HG02642 (cell line): ENCODE data around the gene RALGPS1.

Experiments used
- ATAC-seq: cut with Tn5 transposase; IDR thresholded peaks from one replicate; pipeline ENCODE4 v1.9.1; 2021; ENCODE audit warnings: mild to moderate bottlenecking; ENCODE audit not compliant: unreplicated experiment, poor library complexity

Gene RALGPS1

GRCh38 chr9:126984969-126985368 is 70.4 kb downstream of the RALGPS1 start:
- no peak for ATAC-seq

DNA sequence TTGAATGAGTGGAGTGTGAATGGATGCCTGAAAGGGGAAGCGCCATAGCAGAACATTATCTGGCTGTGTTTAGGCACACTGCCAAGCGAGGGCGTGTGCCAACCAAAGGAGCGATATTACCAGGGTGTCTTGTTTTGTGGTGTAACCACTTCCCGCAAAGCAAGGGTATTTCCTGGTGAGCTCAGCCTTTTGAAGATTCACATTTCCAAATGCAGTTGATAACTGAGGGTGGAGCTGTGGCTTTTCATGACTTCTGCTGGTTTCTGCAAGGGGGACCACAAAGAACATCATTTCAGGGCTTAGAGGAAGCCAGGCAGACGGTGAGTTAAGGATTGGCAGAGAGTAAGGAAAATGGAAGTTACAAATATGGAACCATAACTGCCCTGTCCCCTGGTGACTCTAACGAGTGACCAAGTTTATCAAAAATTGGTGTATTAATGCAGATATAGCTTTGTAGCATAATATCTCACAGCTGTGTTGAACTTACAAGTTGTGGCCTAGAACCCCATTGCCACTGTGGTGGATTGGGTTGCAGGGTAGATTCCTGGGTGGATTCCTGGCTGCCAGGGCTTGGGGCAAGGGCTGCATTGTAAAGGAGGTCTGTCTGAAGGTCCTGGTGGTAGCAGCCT is 71.4 kb downstream of the RALGPS1 start:
- peak; percentile 52 for ATAC-seq

GRCh38 chr9:126986506-126986951 is 71.9 kb downstream of the RALGPS1 start:
- ATAC-seq: no peak

DNA sequence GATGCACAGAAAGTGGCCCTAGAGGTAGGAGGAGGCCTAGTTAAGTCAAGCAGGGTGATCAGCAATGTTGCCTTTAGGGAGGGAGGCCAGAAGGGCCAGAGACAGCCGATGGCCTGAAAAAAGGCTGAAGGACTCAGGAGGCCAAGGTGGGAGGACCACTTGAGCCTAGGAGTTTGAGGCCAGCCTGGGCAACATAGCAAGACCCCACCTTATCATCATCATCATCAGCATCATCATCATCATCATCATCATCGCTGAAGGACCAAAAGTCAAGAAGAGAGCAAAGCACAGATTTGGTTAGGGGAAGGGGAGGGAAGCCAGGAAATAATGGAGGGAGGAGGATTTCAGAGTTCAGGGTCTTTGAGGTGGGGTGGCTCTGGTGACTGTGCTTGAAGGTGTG is 74.3 kb downstream of the RALGPS1 start:
- no peak for ATAC-seq

- ATAC-seq: no peak
Measured at GRCh38 chr9:126989847-126990842, 75.6 kb downstream of the RALGPS1 start.

GRCh38 chr9:126991183-126991582 is 76.6 kb downstream of the RALGPS1 start:
- ATAC-seq: no peak

DNA sequence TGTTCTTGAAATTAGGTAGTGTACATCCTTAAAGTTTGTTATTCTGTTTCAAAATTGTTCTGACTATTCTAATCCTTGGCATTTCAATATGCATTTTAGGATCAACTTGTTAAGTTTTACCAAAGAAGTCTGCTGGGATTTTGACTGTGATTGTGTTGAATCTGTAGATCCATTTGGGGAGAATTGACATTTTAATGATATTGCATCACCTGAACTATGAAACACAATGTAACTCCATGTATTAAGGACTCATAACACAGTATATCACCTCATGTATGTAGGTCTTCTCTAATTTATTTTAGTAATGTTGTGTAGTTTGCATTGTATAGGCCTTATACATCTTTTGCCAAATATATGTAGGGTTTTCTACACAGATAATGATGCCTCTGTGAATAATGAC is 77.8 kb downstream of the RALGPS1 start:
- no peak for ATAC-seq

GRCh38 chr9:126999315-127000068 is 84.9 kb downstream of the RALGPS1 start:
- ATAC-seq: no peak

DNA sequence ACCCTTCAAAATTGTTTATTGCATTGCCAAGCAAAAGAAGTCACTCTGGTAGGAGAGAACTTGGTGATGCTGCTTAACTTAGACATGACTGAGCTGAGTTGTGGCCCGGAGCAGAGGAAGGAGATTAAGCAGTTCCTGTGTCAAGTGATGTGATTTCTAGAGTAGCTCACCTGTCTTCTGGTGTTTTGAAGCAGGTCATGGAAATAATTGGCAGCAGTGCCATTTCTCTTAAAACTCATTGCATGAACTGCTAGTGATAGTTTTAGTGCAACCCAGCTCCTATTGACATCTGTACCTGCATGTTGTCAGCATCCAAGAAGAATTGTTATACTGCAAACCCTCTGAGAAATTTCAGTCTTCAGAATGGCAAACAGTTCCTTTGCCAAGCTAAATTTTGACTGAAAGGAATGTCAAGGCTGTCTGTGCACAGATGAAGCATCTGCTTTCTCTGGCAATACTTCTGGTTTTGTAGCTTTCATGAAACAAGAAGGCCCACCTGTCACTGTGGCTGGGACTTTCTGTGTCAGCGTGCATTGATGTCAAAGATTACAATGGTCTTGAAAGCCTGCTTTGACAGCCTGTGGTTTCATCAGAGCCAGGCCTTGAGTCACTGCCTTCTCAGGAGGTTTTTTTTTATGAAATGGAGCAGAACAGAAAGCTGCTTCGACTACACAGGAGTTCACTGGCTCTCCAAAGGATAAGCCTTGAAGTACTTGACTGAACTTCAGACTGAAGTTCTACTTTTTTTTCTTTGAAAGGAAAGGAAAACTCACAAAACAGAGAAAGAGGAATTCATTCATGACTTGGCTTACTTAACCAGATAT is 90.6 kb downstream of the RALGPS1 start:
- ATAC-seq: peak; percentile 90

DNA sequence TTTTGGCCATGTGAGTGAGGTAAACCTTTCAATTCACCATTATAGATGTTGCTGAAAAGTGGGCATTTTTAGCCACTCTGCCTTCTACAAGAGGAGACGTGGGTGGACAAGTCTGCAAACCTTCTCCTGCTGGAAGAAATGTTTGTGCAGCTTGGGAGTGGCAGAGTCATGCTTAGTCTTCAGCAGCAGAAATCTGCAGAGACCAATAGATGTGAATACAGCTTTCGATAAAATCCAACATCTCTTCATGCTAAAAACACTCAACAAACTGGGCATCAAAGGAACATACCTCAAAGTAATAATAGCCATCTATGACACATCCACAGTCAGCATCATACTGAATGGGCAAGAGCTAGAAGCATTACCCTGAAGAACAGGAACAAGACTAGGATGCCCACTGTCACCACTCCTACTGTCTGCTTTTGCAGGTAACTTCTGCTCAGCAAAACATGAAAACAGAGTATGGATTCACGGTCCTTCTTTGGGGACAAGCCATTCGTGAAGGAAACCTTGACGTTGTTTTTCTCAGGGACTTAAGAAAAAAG is 91.3 kb downstream of the RALGPS1 start:
- peak; percentile 19 for ATAC-seq

DNA sequence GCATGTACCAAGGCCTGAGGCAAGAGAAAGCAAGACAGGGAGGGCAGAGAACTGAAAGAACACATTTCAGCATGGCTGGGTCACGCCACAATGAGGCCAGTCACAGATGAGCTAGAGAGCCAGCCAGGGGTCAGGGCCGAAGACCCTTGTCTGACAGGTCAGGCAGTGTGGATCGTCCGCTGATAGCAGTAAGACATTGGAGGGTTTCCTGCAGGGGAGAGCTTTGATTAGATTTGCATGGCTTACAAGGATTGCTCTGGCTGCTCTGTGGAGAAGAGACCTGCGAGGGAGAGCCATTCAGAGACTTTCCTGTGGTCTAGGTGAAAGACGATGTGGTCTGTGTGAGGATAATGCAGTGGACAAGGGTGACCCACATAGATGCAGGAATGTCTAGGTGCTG is 93.1 kb downstream of the RALGPS1 start:
- no peak for ATAC-seq

DNA sequence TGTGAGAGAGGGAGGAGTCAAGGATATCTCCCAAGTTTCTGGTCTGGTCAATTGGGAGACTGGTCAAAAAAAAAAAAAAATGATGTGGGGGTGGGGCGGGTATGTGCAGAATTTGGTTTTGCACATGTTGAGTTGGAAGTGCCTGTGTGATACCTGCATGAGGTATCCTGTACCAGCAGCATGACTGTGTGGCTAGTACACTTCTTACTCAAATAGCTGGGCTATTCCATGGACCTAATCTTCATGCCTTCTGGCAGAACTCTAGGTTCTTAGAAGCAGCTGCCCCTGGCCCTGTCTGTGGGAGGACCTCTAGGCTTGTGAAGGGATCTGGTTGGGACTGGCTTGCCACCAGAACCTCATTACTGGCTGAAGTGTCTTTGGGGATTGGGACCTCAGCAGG is 93.5 kb downstream of the RALGPS1 start:
- ATAC-seq: no peak

DNA sequence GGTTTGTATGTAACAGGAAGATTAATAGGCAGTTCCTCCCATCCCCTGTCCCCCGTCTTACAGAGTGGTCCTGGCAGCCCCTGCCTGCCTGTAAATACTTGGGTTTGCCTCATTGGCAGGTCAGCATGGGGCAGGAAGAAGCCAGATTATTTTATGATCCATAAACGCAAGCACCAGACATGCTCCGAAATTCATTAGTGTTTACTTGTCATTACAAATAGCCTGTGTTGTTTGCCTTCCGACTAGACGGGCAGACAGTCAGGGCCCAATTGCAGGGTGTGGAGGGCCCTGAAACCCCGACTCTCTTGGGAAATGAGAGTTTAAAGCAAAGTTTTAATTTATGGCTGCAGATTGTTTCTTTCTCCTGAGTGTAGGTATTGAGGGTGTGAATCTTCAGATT is 97.2 kb downstream of the RALGPS1 start:
- no peak for ATAC-seq

DNA sequence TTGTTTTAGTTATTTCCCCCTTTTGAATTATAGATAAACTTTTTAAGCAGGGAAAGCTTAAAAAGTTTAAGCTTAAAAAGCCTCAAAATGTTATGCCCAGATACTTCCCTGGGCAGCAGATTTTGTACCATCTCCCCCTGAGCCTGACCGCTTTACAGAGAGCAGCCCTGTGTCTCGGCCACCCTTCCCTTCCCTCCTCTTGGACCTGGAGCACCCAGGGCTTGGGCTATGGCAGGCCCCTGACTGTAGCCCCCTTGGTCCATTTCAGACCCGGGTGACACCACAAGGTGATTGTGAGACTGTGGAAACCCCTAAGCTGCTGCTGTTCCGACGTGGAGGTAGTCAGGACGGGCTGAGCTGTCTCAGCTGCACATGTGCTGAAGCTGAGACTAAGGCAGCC is 97.7 kb downstream of the RALGPS1 start:
- no peak for ATAC-seq

DNA sequence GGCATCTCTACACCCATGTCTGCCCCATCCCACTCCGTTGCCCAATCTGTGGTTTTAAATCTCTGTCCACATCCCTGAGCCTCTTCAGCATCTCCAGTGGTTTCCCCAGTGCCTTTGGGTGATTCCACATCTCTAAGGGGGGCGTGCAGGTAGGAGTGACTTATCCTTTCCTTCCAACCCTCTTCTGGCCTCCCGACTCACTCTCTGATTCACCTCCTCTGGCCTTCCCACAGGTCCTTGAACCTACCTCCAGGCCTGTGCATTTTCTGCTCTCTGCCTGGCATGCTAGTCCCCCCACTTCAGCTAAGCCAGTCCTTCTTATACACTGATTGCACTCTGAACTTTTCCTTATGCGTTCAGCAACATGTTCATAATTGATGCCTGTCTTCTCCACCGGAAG is 99.0 kb downstream of the RALGPS1 start:
- ATAC-seq: no peak

DNA sequence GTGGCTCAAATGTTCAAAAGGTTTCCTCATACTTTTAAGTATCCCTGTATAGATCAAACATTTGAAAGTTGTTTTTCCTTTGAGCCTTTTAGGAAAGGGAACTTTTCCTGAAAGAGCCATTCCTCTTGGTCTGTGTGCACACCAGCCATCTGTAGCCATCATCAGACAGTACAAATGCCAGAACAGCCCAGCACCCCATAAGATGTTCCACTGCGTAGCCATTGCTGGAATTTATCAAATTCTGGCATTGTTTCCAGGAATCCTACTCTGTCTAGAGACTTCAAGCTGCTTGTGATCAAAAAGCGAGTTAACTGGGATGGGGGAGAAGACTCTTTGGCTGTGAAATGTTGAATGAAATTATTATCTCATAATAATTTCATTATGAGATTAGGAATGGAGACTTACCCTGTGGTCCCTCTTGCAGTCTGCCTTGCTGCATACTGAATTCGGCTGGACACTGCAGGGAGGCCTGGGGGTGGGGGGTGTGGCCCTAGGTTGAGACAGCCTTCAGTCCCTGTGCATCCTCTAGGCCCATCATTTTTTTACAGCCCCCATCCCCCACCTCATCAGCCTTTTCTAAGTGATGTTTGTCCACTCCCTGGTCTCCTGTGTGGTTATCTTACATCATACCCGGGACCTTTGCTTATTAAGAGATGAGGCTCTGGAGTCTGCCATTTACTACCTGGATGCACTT is 99.8 kb downstream of the RALGPS1 start:
- ATAC-seq: no peak

GRCh38 chr9:127014910-127015540 is 100.4 kb downstream of the RALGPS1 start:
- ATAC-seq: no peak

GRCh38 chr9:127015921-127016512 is 101.4 kb downstream of the RALGPS1 start:
- ATAC-seq: no peak
